B cell (primary cell): ENCODE data around the gene ZNF532. TPM values are rescaled to one million over a fixed set of nuclear protein-coding genes. Genes with fewer than 3 reads are reported as not detected.

Source experiments
- ATAC-seq: fragments of 200-7000 bp; cut with Tn5 transposase; one replicate; pipeline ENCODE4 v1.10.0; 2021; ENCODE audit warnings: low read depth, mild to moderate bottlenecking, moderate number of reproducible peaks, moderate library complexity
- CTCF ChIA-PET: fragments of 350-600 bp; sonication (Branson Sonifier 250); formaldehyde crosslinking; loops from one replicate; lab custom pipeline; 2021; ENCODE audit warnings: antibody characterized with exemption, inconsistent platforms; lab: Charles Lee
- POLR2A ChIA-PET: fragments of 350-600 bp; sonication (Branson Sonifier 250); formaldehyde crosslinking; loops from one replicate; lab custom pipeline; 2021; ENCODE audit warnings: antibody characterized with exemption; lab: Charles Lee
- DNase-seq: peaks from one replicate; pipeline ENCODE4 v3.0.0; 2013
- H2AFZ ChIP-seq: 2 replicates; pipeline ENCODE4 v1.6.1; 2012; ENCODE audit warnings: mild to moderate bottlenecking, low read depth, low read length; ENCODE audit not compliant: insufficient read depth, poor library complexity, severe bottlenecking
- H3K27ac ChIP-seq, 2 donors: 1 replicate in 1 of 2; 2 replicates in 1 of 2; pipeline ENCODE4 v1.5.1; 2012 to 2013; ENCODE audit warnings: low read length in 2 of 2, mild to moderate bottlenecking in 2 of 2, moderate library complexity in 1 of 2
- H3K27me3 ChIP-seq, 4 experiments: fragments of 200-600 bp in 1 of 4; sonication (generic) in 1 of 4; replicated peaks in 1 of 4; 1 replicate in 2 of 4; 2 replicates in 2 of 4; pipeline versions ENCODE4 v1.6.1 to v1.7.0; 2013 to 2016; ENCODE audit warnings: low read length in 3 of 4, mild to moderate bottlenecking in 2 of 4, mixed read lengths in 1 of 4, moderate library complexity in 1 of 4; ENCODE audit not compliant: insufficient read depth in 4 of 4, control insufficient read depth in 3 of 4; ENCODE audit errors: control extremely low read depth in 1 of 4
- H3K36me3 ChIP-seq, 2 experiments: replicated peaks in 1 of 2; 1 replicate in 1 of 2; 2 replicates in 1 of 2; pipeline versions ENCODE4 v1.6.1 to v1.7.1; 2013; ENCODE audit warnings: low read length in 1 of 2; ENCODE audit not compliant: insufficient read depth in 2 of 2, control insufficient read depth in 1 of 2; ENCODE audit errors: control extremely low read depth in 1 of 2, extremely low read depth in 1 of 2
- H3K4me1 ChIP-seq, 2 donors: fragments of 200-600 bp in 1 of 2; sonication (generic) in 1 of 2; 1 replicate in 1 of 2; 2 replicates in 1 of 2; pipeline versions ENCODE4 v1.5.1 to v1.6.1; 2013 to 2017; ENCODE audit warnings: low read length in 2 of 2; ENCODE audit not compliant: control insufficient read depth in 2 of 2, insufficient read depth in 2 of 2
- H3K4me2 ChIP-seq: replicated peaks from 2 replicates; pipeline ENCODE3; 2012; ENCODE audit warnings: mild to moderate bottlenecking, low read depth, low read length; ENCODE audit not compliant: poor library complexity, severe bottlenecking
- H3K4me3 ChIP-seq, 5 experiments: fragments of 200-600 bp in 1 of 5; sonication (generic) in 1 of 5; 1 replicate in 3 of 5; 2 replicates in 2 of 5; pipeline versions ENCODE4 v1.5.1 to v1.7.0; 2011 to 2016; ENCODE audit warnings: low read length in 4 of 5, mild to moderate bottlenecking in 4 of 5, low read depth in 2 of 5, control low read depth in 1 of 5, moderate library complexity in 1 of 5; ENCODE audit not compliant: insufficient read depth in 1 of 5; ENCODE audit errors: control extremely low read depth in 1 of 5, extremely low read depth in 1 of 5
- H3K79me2 ChIP-seq: fragments of 200-600 bp; sonication (generic); one replicate; pipeline ENCODE4 v1.6.0; 2016; ENCODE audit warnings: low read length; ENCODE audit not compliant: control insufficient read depth, insufficient read depth
- H3K9ac ChIP-seq: fragments of 200-600 bp; sonication (generic); 2 replicates; pipeline ENCODE4 v1.6.1; 2017; ENCODE audit warnings: mild to moderate bottlenecking, low read length, moderate library complexity
- H3K9me3 ChIP-seq, 3 donors: one replicate each; pipeline versions ENCODE4 v1.6.1 to v1.7.1; 2013; ENCODE audit warnings: low read length in 2 of 3; ENCODE audit not compliant: control insufficient read depth in 2 of 3, insufficient read depth in 1 of 3; ENCODE audit errors: control extremely low read depth in 1 of 3
- H4K20me1 ChIP-seq: 2 replicates; pipeline ENCODE4 v1.6.0; 2012; ENCODE audit warnings: mild to moderate bottlenecking, low read length; ENCODE audit not compliant: insufficient read depth, control insufficient read depth, poor library complexity, severe bottlenecking
- H3K27ac Mint-ChIP-seq: one replicate; pipeline ENCODE4 v1.8.0; 2021; ENCODE audit warnings: mixed read lengths
- H3K27me3 Mint-ChIP-seq: one replicate; pipeline ENCODE4 v1.8.0; 2021; ENCODE audit warnings: mixed read lengths
- H3K4me1 Mint-ChIP-seq: one replicate; pipeline ENCODE4 v1.8.0; 2021; ENCODE audit warnings: mixed read lengths
- H3K4me3 Mint-ChIP-seq: one replicate; pipeline ENCODE4 v1.8.0; 2021; ENCODE audit warnings: mixed read lengths
- H3K9me3 Mint-ChIP-seq: one replicate; pipeline ENCODE4 v1.8.0; 2022; ENCODE audit warnings: mixed read lengths; ENCODE audit not compliant: insufficient read depth
- EZH2 ChIP-seq: IDR thresholded peaks from 2 replicates; pipeline ENCODE4 v1.6.1; 2012; ENCODE audit warnings: borderline replicate concordance, low read depth, mild to moderate bottlenecking, moderate library complexity, low read length; ENCODE audit not compliant: insufficient read depth, poor library complexity, severe bottlenecking
- WGBS: methylation state at CpG from one replicate; pipeline ENCODE4 v1.1.5; 2013; ENCODE audit warnings: missing lambda C conversion rate; ENCODE audit not compliant: insufficient coverage; 5-methylcytosine and 5-hydroxymethylcytosine counted together
- intact Hi-C: fragments of 100-400 bp; cut with micrococcal nuclease; formaldehyde crosslinking; loops from one replicate; pipeline ENCODE4 v1.10.0; 2022
- polyA plus RNA-seq: library from polyadenylated mRNA; depleted of rRNA; stranded (reverse); fragments of >200 nt; gene quantifications from 2 replicates; pipeline ENCODE4 v1.2.3, GENCODE V29; 2012
- total RNA-seq, 2 donors: library from RNA; stranded (reverse); fragments of 120-200 nt in 1 of 2; gene quantifications; 1 replicate in 1 of 2; 2 replicates in 1 of 2; pipeline versions ENCODE4 v1.2.3 to v1.2.4, GENCODE V29; 2013 to 2022
- TF ChIP-seq, protein P1 (sequence below): fragments of 200-600 bp; IDR thresholded peaks from one replicate; pipeline ENCODE4 v1.8.0; 2022; ENCODE audit warnings: antibody characterized with exemption, mild to moderate bottlenecking

Gene ZNF532
- total and polyA plus RNA-seq, 2 donors (not counting 1 experiment from before 2014, with no cell fraction given) = 58.2 to 104 TPM

DNA sequence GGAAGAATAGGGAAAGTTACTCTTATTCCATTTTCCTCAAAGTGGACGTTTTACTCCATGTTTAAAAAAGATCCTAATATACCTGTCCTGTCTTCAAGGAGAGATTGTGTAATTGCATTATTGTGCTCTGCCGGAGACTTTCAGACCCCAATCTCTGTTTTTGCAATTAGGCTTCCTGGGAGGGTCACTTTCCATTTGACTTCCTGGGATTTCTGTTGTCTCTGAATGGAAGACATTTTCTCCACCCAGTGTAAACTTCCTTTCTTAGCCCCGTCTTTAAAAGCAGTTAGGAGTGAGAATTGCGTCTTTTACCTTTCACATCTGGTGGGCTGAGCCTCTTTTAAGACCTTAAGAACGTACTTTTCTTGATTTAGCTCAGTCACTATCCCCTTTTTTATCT, 63.0 kb downstream of the ZNF532 start:
- no peak overlapping the region for H2AFZ ChIP-seq
- H3K79me2 ChIP-seq = peaks cover 67% of the 10 kb centered on the region
- H3K9me3 ChIP-seq = peaks cover 0 to 8% (median 5%) of the 10 kb centered on the region in 3 donors
- H3K27me3 ChIP-seq = no peaks in the 10 kb centered on the region
- no peak overlapping the region for H3K4me3 ChIP-seq
- Mint-ChIP-seq H3K4me1 (peaks cover 31% of the 10 kb centered on the region), H3K27me3 (no peaks in the 10 kb centered on the region), H3K4me3 (no peak overlapping the region), H3K9me3 (no peaks in the 10 kb centered on the region), H3K27ac (no peak overlapping the region)
- DNase-seq = no peak
- CTCF ChIA-PET = interaction anchor here (1.4 kb wide), 1 partner anchor 143 kb away, joined by 3 read pairs; no protein-coding TSS in a partner anchor
- ATAC-seq = no peak
- intact Hi-C loops = no loop called here
- no CpG with 5 or more reads among the region's 5 CpGs for WGBS
- no peak overlapping the region for H3K4me2 ChIP-seq
- peaks cover 12 to 14% of the 10 kb centered on the region in 2 donors for H3K4me1 ChIP-seq
- peaks cover 13% of the 10 kb centered on the region for H4K20me1 ChIP-seq
- peaks cover 0 to 9% of the 10 kb centered on the region in 2 experiments for H3K36me3 ChIP-seq
- no peak overlapping the region for H3K27ac ChIP-seq
- no peak overlapping the region for H3K9ac ChIP-seq
- no peak for TF ChIP-seq EZH2
- TF ChIP-seq, protein P1, sequence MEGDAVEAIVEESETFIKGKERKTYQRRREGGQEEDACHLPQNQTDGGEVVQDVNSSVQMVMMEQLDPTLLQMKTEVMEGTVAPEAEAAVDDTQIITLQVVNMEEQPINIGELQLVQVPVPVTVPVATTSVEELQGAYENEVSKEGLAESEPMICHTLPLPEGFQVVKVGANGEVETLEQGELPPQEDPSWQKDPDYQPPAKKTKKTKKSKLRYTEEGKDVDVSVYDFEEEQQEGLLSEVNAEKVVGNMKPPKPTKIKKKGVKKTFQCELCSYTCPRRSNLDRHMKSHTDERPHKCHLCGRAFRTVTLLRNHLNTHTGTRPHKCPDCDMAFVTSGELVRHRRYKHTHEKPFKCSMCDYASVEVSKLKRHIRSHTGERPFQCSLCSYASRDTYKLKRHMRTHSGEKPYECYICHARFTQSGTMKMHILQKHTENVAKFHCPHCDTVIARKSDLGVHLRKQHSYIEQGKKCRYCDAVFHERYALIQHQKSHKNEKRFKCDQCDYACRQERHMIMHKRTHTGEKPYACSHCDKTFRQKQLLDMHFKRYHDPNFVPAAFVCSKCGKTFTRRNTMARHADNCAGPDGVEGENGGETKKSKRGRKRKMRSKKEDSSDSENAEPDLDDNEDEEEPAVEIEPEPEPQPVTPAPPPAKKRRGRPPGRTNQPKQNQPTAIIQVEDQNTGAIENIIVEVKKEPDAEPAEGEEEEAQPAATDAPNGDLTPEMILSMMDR = no peak
- POLR2A ChIA-PET = no interaction called here

DNA sequence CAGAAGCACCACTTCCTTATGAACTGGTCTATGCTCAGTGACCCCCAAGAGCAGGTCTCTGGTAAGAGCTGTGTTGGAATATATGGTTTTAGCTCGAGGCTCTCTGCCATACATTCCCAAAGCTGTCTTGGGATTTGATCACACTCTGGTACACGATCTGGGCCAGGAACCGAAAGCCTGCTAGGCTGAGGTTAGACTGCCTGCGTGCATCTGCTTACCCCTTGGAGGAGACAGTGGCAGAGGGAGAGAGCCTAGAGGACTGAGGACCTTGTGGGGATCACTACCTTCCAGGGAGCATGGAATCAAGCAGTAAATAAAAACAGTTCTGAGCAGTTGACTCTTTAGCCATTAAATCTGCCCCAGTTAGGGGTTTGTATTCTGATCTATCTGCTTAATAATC, 63.7 kb downstream of the ZNF532 start:
- H3K4me1 Mint-ChIP-seq = peaks cover 31% of the 10 kb centered on the region
- POLR2A ChIA-PET = no interaction called here
- peaks cover 13% of the 10 kb centered on the region for H4K20me1 ChIP-seq
- peaks cover 61% of the 10 kb centered on the region for H3K79me2 ChIP-seq
- ATAC-seq (no peak), DNase-seq (no peak)
- no peak overlapping the region for H3K27ac Mint-ChIP-seq
- 100% methylated on average over 2 of the region's 4 CpGs for WGBS
- peaks cover 0 to 9% of the 10 kb centered on the region in 2 experiments for H3K36me3 ChIP-seq
- H3K9ac ChIP-seq = no peak overlapping the region
- H3K27me3 ChIP-seq = no peaks in the 10 kb centered on the region
- TF ChIP-seq, protein P1 = no peak
- TF ChIP-seq EZH2 = no peak
- H3K9me3 ChIP-seq = peaks cover 0 to 8% (median 5%) of the 10 kb centered on the region in 3 donors
- no peak overlapping the region for H3K4me3 ChIP-seq
- no peaks in the 10 kb centered on the region for H3K9me3 Mint-ChIP-seq
- intact Hi-C loops = no loop called here
- H3K4me2 ChIP-seq = no peak overlapping the region
- H3K27ac ChIP-seq = no peak overlapping the region
- no peak overlapping the region for H2AFZ ChIP-seq
- CTCF ChIA-PET = interaction anchor here (1.4 kb wide), 1 partner anchor 142 kb away, joined by 3 read pairs; no protein-coding TSS in a partner anchor
- H3K4me1 ChIP-seq = peaks cover 12 to 14% of the 10 kb centered on the region in 2 donors
- H3K4me3 Mint-ChIP-seq = no peak overlapping the region
- H3K27me3 Mint-ChIP-seq = no peaks in the 10 kb centered on the region
